ENCODE measurements around the gene CD40LG. TPM values are rescaled to one million over a fixed set of nuclear protein-coding genes. Genes with fewer than 3 reads are reported as not detected.

CD40LG gene
- not detected for polyA plus RNA-seq (2013, experiment 1 of 2)
- not detected for polyA plus RNA-seq (2013, experiment 2 of 2)

GRCh38 chrX:136647677-136648360 is at the start of gene CD40LG:
Gene CD40LG (plus strand): TSS chrX:136648158. CDS start chrX:136648249, 91 bp downstream.
- no CpG with 5 or more reads among the region's 10 CpGs for WGBS (ENCODE audit: extremely low coverage, insufficient coverage, low lambda C conversion rate)
- no peaks in the 10 kb centered on the region for H3K27me3 ChIP-seq (ENCODE audit: insufficient read depth, low read length, poor library complexity)
- H2BK5ac ChIP-seq (ENCODE audit: low read length) = no peak within 1 kb of the TSS
- no peaks in the 10 kb centered on the region for H3K36me3 ChIP-seq (ENCODE audit: control insufficient read depth, insufficient read depth, low read length)
- no peaks in the 10 kb centered on the region for H3K79me2 ChIP-seq (ENCODE audit: control insufficient read depth, insufficient read depth, low read length)
- no peaks in the 10 kb centered on the region for H3K79me1 ChIP-seq (ENCODE audit: low read length)
- no peak within 1 kb of the TSS for H2AK5ac ChIP-seq (ENCODE audit: low read length)
- no peak within 1 kb of the TSS for H3K9ac ChIP-seq (ENCODE audit: low read length)
- no peak within 1 kb of the TSS for H3K23ac ChIP-seq (ENCODE audit: low read length)
- no peak within 1 kb of the TSS for H2BK15ac ChIP-seq (replicated peaks; ENCODE audit: low read depth)
- no peak within 1 kb of the TSS for H3K4ac ChIP-seq (ENCODE audit: low read depth, low read length)
- H4K5ac ChIP-seq (ENCODE audit: low read length) = no peak within 1 kb of the TSS
- H2BK120ac ChIP-seq (ENCODE audit: low read depth, low read length) = no peak within 1 kb of the TSS
- no peaks in the 10 kb centered on the region for H3K4me1 ChIP-seq (ENCODE audit: control insufficient read depth, low read depth, low read length)
- H3K18ac ChIP-seq (ENCODE audit: low read length) = no peak within 1 kb of the TSS
- no peak within 1 kb of the TSS for H3K27ac ChIP-seq (ENCODE audit: low read depth, low read length)
- no peak within 1 kb of the TSS for H4K8ac ChIP-seq (ENCODE audit: low read depth, low read length)
- no peak within 1 kb of the TSS for H3K56ac ChIP-seq (ENCODE audit: low read length)
- no peak within 1 kb of the TSS for H3K4me3 ChIP-seq (ENCODE audit: low read length)
- no peak within 1 kb of the TSS for H3K4me2 ChIP-seq (ENCODE audit: low read length)
- no peak for DNase-seq

GRCh38 chrX:136598631-136599030 is 49.3 kb upstream of the CD40LG start:
- H3K23ac ChIP-seq (ENCODE audit: low read length) = no peak overlapping the region
- H3K4me3 ChIP-seq (ENCODE audit: low read length) = no peak overlapping the region
- no peak overlapping the region for H3K27ac ChIP-seq (ENCODE audit: low read depth, low read length)
- H3K4me2 ChIP-seq (ENCODE audit: low read length) = no peak overlapping the region
- H3K56ac ChIP-seq (ENCODE audit: low read length) = no peak overlapping the region
- no peak overlapping the region for H2AK5ac ChIP-seq (ENCODE audit: low read length)
- no peaks in the 10 kb centered on the region for H3K4me1 ChIP-seq (ENCODE audit: control insufficient read depth, low read depth, low read length)
- H2BK15ac ChIP-seq (replicated peaks; ENCODE audit: low read depth) = no peak overlapping the region
- DNase-seq = no peak
- no peaks in the 10 kb centered on the region for H3K79me2 ChIP-seq (ENCODE audit: control insufficient read depth, insufficient read depth, low read length)
- no peak overlapping the region for H3K9ac ChIP-seq (ENCODE audit: low read length)
- no peak overlapping the region for H4K8ac ChIP-seq (ENCODE audit: low read depth, low read length)
- H3K79me1 ChIP-seq (ENCODE audit: low read length) = no peaks in the 10 kb centered on the region
- H3K36me3 ChIP-seq (ENCODE audit: control insufficient read depth, insufficient read depth, low read length) = no peaks in the 10 kb centered on the region
- H2BK5ac ChIP-seq (ENCODE audit: low read length) = no peak overlapping the region
- no peaks in the 10 kb centered on the region for H3K27me3 ChIP-seq (ENCODE audit: insufficient read depth, low read length, poor library complexity)
- no peak overlapping the region for H4K5ac ChIP-seq (ENCODE audit: low read length)
- H3K18ac ChIP-seq (ENCODE audit: low read length) = no peak overlapping the region
- H2BK120ac ChIP-seq (ENCODE audit: low read depth, low read length) = no peak overlapping the region
- no peak overlapping the region for H3K4ac ChIP-seq (ENCODE audit: low read depth, low read length)
- no CpG with 5 or more reads among the region's 8 CpGs for WGBS (ENCODE audit: extremely low coverage, insufficient coverage, low lambda C conversion rate)

GRCh38 chrX:136600059-136600458 is 47.9 kb upstream of the CD40LG start:
- Histone ChIP-seq H3K79me2 (ENCODE audit: control insufficient read depth, insufficient read depth, low read length) (no peaks in the 10 kb centered on the region), H3K18ac (ENCODE audit: low read length) (no peak overlapping the region), H3K4ac (ENCODE audit: low read depth, low read length) (no peak overlapping the region), H3K79me1 (ENCODE audit: low read length) (no peaks in the 10 kb centered on the region), H3K4me1 (ENCODE audit: control insufficient read depth, low read depth, low read length) (no peaks in the 10 kb centered on the region), H3K36me3 (ENCODE audit: control insufficient read depth, insufficient read depth, low read length) (no peaks in the 10 kb centered on the region), H2BK15ac (replicated peaks; ENCODE audit: low read depth) (no peak overlapping the region), H4K8ac (ENCODE audit: low read depth, low read length) (no peak overlapping the region), H3K23ac (ENCODE audit: low read length) (no peak overlapping the region), H3K4me2 (ENCODE audit: low read length) (no peak overlapping the region), H2BK120ac (ENCODE audit: low read depth, low read length) (no peak overlapping the region), H3K4me3 (ENCODE audit: low read length) (no peak overlapping the region), H2AK5ac (ENCODE audit: low read length) (no peak overlapping the region), H3K27ac (ENCODE audit: low read depth, low read length) (no peak overlapping the region), H3K9ac (ENCODE audit: low read length) (no peak overlapping the region), H3K27me3 (ENCODE audit: insufficient read depth, low read length, poor library complexity) (no peaks in the 10 kb centered on the region), H2BK5ac (ENCODE audit: low read length) (no peak overlapping the region), H4K5ac (ENCODE audit: low read length) (no peak overlapping the region), H3K56ac (ENCODE audit: low read length) (no peak overlapping the region)
- no peak for DNase-seq
- no CpG with 5 or more reads among the region's 1 CpG for WGBS (ENCODE audit: extremely low coverage, insufficient coverage, low lambda C conversion rate)

GRCh38 chrX:136607236-136607635 is 40.7 kb upstream of the CD40LG start:
- Histone ChIP-seq H3K27ac (ENCODE audit: low read depth, low read length) (no peak overlapping the region), H3K79me1 (ENCODE audit: low read length) (no peaks in the 10 kb centered on the region), H4K5ac (ENCODE audit: low read length) (no peak overlapping the region), H3K4me1 (ENCODE audit: control insufficient read depth, low read depth, low read length) (no peaks in the 10 kb centered on the region), H3K4me2 (ENCODE audit: low read length) (no peak overlapping the region), H4K8ac (ENCODE audit: low read depth, low read length) (no peak overlapping the region), H3K36me3 (ENCODE audit: control insufficient read depth, insufficient read depth, low read length) (no peaks in the 10 kb centered on the region), H2BK120ac (ENCODE audit: low read depth, low read length) (no peak overlapping the region), H2AK5ac (ENCODE audit: low read length) (no peak overlapping the region), H3K79me2 (ENCODE audit: control insufficient read depth, insufficient read depth, low read length) (no peaks in the 10 kb centered on the region), H3K4ac (ENCODE audit: low read depth, low read length) (no peak overlapping the region), H2BK5ac (ENCODE audit: low read length) (no peak overlapping the region), H3K56ac (ENCODE audit: low read length) (no peak overlapping the region), H3K9ac (ENCODE audit: low read length) (no peak overlapping the region), H3K23ac (ENCODE audit: low read length) (no peak overlapping the region), H2BK15ac (replicated peaks; ENCODE audit: low read depth) (no peak overlapping the region), H3K18ac (ENCODE audit: low read length) (no peak overlapping the region), H3K4me3 (ENCODE audit: low read length) (no peak overlapping the region), H3K27me3 (ENCODE audit: insufficient read depth, low read length, poor library complexity) (no peaks in the 10 kb centered on the region)
- WGBS (ENCODE audit: extremely low coverage, insufficient coverage, low lambda C conversion rate) = no CpG with 5 or more reads among the region's 3 CpGs
- DNase-seq = no peak

GRCh38 chrX:136608295-136608933 is 39.5 kb upstream of the CD40LG start:
- H3K9ac ChIP-seq (ENCODE audit: low read length) = no peak overlapping the region
- H3K27me3 ChIP-seq (ENCODE audit: insufficient read depth, low read length, poor library complexity) = no peaks in the 10 kb centered on the region
- H2BK15ac ChIP-seq (replicated peaks; ENCODE audit: low read depth) = no peak overlapping the region
- peak; percentile 7 for DNase-seq
- H3K4me3 ChIP-seq (ENCODE audit: low read length) = no peak overlapping the region
- H3K36me3 ChIP-seq (ENCODE audit: control insufficient read depth, insufficient read depth, low read length) = no peaks in the 10 kb centered on the region
- no peak overlapping the region for H2BK5ac ChIP-seq (ENCODE audit: low read length)
- no peaks in the 10 kb centered on the region for H3K4me1 ChIP-seq (ENCODE audit: control insufficient read depth, low read depth, low read length)
- no peak overlapping the region for H3K27ac ChIP-seq (ENCODE audit: low read depth, low read length)
- H3K18ac ChIP-seq (ENCODE audit: low read length) = no peak overlapping the region
- no peak overlapping the region for H3K4me2 ChIP-seq (ENCODE audit: low read length)
- no peaks in the 10 kb centered on the region for H3K79me1 ChIP-seq (ENCODE audit: low read length)
- H3K4ac ChIP-seq (ENCODE audit: low read depth, low read length) = no peak overlapping the region
- no peak overlapping the region for H2BK120ac ChIP-seq (ENCODE audit: low read depth, low read length)
- H3K79me2 ChIP-seq (ENCODE audit: control insufficient read depth, insufficient read depth, low read length) = no peaks in the 10 kb centered on the region
- H4K5ac ChIP-seq (ENCODE audit: low read length) = no peak overlapping the region
- no CpG with 5 or more reads among the region's 10 CpGs for WGBS (ENCODE audit: extremely low coverage, insufficient coverage, low lambda C conversion rate)
- no peak overlapping the region for H3K23ac ChIP-seq (ENCODE audit: low read length)
- H3K56ac ChIP-seq (ENCODE audit: low read length) = no peak overlapping the region
- no peak overlapping the region for H4K8ac ChIP-seq (ENCODE audit: low read depth, low read length)
- no peak overlapping the region for H2AK5ac ChIP-seq (ENCODE audit: low read length)

Data from mesendoderm (in vitro differentiated cells).